Tibial artery (tissue), 4 donors: ENCODE results near the gene PRDM16.

Experiments
- DNase-seq, 2 donors: peaks; one replicate each; pipeline ENCODE4 v3.0.0-alpha.2; 2019
- H3K27ac ChIP-seq, 2 donors: fragments of 200-600 bp; sonication (generic) in 1 of 2; 1 replicate in 1 of 2; 2 replicates in 1 of 2; pipeline ENCODE4 v1.5.1; 2018 to 2019; ENCODE audit warnings: mild to moderate bottlenecking in 1 of 2
- H3K27me3 ChIP-seq, 2 donors: fragments of 200-600 bp; sonication (generic) in 1 of 2; one replicate each; pipeline versions ENCODE4 v1.5.1 to v1.6.0; 2016 to 2019
- H3K36me3 ChIP-seq, 3 donors: fragments of 200-600 bp; sonication (generic) in 2 of 3; one replicate each; pipeline ENCODE4 v1.5.1; 2016 to 2019; ENCODE audit warnings: mild to moderate bottlenecking in 2 of 3
- H3K4me1 ChIP-seq, 4 donors: fragments of 200-600 bp; sonication (generic) in 2 of 4; 1 replicate in 3 of 4; 2 replicates in 1 of 4; pipeline ENCODE4 v1.5.1; 2016 to 2019
- H3K4me3 ChIP-seq, 2 donors: fragments of 200-600 bp; sonication (generic) in 1 of 2; 1 replicate in 1 of 2; 2 replicates in 1 of 2; pipeline ENCODE4 v1.5.1; 2018 to 2019; ENCODE audit warnings: mild to moderate bottlenecking in 2 of 2
- H3K9me3 ChIP-seq, 3 donors: fragments of 200-600 bp; sonication (generic) in 1 of 3; one replicate each; pipeline ENCODE4 v1.5.1; 2016 to 2019
- CTCF ChIP-seq, 2 experiments: fragments of 200-600 bp in 1 of 2; fragments of 450-650 bp in 1 of 2; IDR thresholded peaks; one replicate each; pipeline ENCODE4 v1.5.1; 2017 to 2019; ENCODE audit warnings: antibody characterized with exemption in 2 of 2, mild to moderate bottlenecking in 1 of 2, moderate library complexity in 1 of 2
- intact Hi-C: fragments of 100-400 bp; cut with DNase I; formaldehyde crosslinking; loops from one replicate; pipeline ENCODE4 v1.15.0; 2023; ENCODE audit warnings: low total_unique reads

Gene PRDM16

GRCh38 chr1:3312310-3312897 lies 243.4 kb downstream of the PRDM16 start:
- no peak for TF ChIP-seq CTCF (IDR thresholded peaks at IDR 0.05)
- Histone ChIP-seq H3K27me3 (no peaks in the 10 kb centered on the region), H3K4me3 (peak overlapping the region; percentile 31 to 47), H3K4me1 (peaks cover 4 to 91% (median 59%) of the 10 kb centered on the region in 4 donors), H3K27ac (peak overlapping the region; percentile 96 to 97), H3K36me3 (no peaks in the 10 kb centered on the region), H3K9me3 (no peaks in the 10 kb centered on the region)
- intact Hi-C loops = loop anchor here (5.0 kb wide), 3 partner anchors 35 to 105 kb away; no protein-coding TSS in a partner anchor
- DNase-seq = peak; percentile 55 to 88

- H3K27ac ChIP-seq = peak overlapping the region; percentile 96 to 97
Observed at GRCh38 chr1:3312898-3313575, 244.0 kb downstream of the PRDM16 start.

GRCh38 chr1:3313576-3313950 lies 244.6 kb downstream of the PRDM16 start:
- peak overlapping the region; percentile 96 to 97 for H3K27ac ChIP-seq
- TF ChIP-seq CTCF (IDR thresholded peaks at IDR 0.05) = no peak
- H3K36me3 ChIP-seq = no peaks in the 10 kb centered on the region
- H3K4me1 ChIP-seq = peaks cover 4 to 79% (median 57%) of the 10 kb centered on the region in 4 donors
- H3K9me3 ChIP-seq = no peaks in the 10 kb centered on the region
- DNase-seq = peak; percentile 96 to 97
- H3K27me3 ChIP-seq = no peaks in the 10 kb centered on the region
- H3K4me3 ChIP-seq = peak overlapping the region; percentile 26 to 36
- intact Hi-C loops = loop anchor here (5.0 kb wide), 3 partner anchors 36 to 106 kb away; no protein-coding TSS in a partner anchor

More at GRCh38 chr1:3312898-3313575, 244.0 kb downstream of the PRDM16 start:
- intact Hi-C loops = loop anchor here (5.0 kb wide), 3 partner anchors 36 to 106 kb away; no protein-coding TSS in a partner anchor
- no peaks in the 10 kb centered on the region for H3K9me3 ChIP-seq
- no peaks in the 10 kb centered on the region for H3K27me3 ChIP-seq
- peaks cover 4 to 84% (median 57%) of the 10 kb centered on the region in 4 donors for H3K4me1 ChIP-seq
- DNase-seq = peak; percentile 98 to 99
- peak overlapping the region; percentile 11 to 47 for H3K4me3 ChIP-seq
- TF ChIP-seq CTCF (IDR thresholded peaks at IDR 0.05) = peak in 1 of 2 experiments; percentile 9
- no peaks in the 10 kb centered on the region for H3K36me3 ChIP-seq

GRCh38 chr1:3314491-3315381 lies 245.7 kb downstream of the PRDM16 start:
- no peak for TF ChIP-seq CTCF (IDR thresholded peaks at IDR 0.05)
- peaks cover 4 to 73% (median 60%) of the 10 kb centered on the region in 4 donors for H3K4me1 ChIP-seq
- peak overlapping the region; percentile 96 to 97 for H3K27ac ChIP-seq
- H3K9me3 ChIP-seq = no peaks in the 10 kb centered on the region
- H3K27me3 ChIP-seq = no peaks in the 10 kb centered on the region
- H3K4me3 ChIP-seq = peak overlapping the region; percentile 26 to 36
- no peak for DNase-seq
- intact Hi-C loops = loop anchor here (5.0 kb wide), 3 partner anchors 37 to 107 kb away; no protein-coding TSS in a partner anchor
- no peaks in the 10 kb centered on the region for H3K36me3 ChIP-seq
